CD4-positive, alpha-beta T cell treated with Interferon gamma for 1 hour (primary cell): ENCODE data around the gene ATP1B3.
A peak's percentile ranks its signal among the peaks of the same experiment; 100 is the strongest.
"Not testable (repeated sequence)": the region's sequence is repeated elsewhere in the genome, so short reads cannot be mapped to it uniquely, and the experiment has no call there.

Experiments used
- DNase-seq: peaks from one replicate; pipeline ENCODE4 v3.0.0-alpha.2; 2020

Gene ATP1B3

GRCh38 chr3:141876381-141876890 is at the start of gene ATP1B3:
Gene ATP1B3, plus strand, starts transcription at chr3:141876643. Its CDS starts 159 bp downstream, at chr3:141876802.
- peak; percentile 87 for DNase-seq

- no peak for DNase-seq
These were observed 48.0 kb upstream of the ATP1B3 start for GRCh38 chr3:141828487-141828886.

- DNase-seq: no peak
These were observed 47.6 kb upstream of the ATP1B3 start for GRCh38 chr3:141828890-141829289.

GRCh38 chr3:141830508-141830907 is 45.9 kb upstream of the ATP1B3 start:
- DNase-seq: no peak

- DNase-seq: no peak
These were observed 42.2 kb upstream of the ATP1B3 start for GRCh38 chr3:141834292-141834691.

- DNase-seq: no peak
These were observed 40.8 kb upstream of the ATP1B3 start for GRCh38 chr3:141835557-141836229.

GRCh38 chr3:141839389-141839788 is 37.1 kb upstream of the ATP1B3 start:
- no peak for DNase-seq

- DNase-seq: no peak
These were observed 35.5 kb upstream of the ATP1B3 start for GRCh38 chr3:141840737-141841544.

- DNase-seq: no peak
These were observed 32.3 kb upstream of the ATP1B3 start for GRCh38 chr3:141844108-141844507.

- DNase-seq: no peak
These were observed 31.6 kb upstream of the ATP1B3 start for GRCh38 chr3:141844812-141845211.

- peak; percentile 15 for DNase-seq
These were observed 30.9 kb upstream of the ATP1B3 start for GRCh38 chr3:141845407-141846049.

GRCh38 chr3:141846050-141846433 is 30.4 kb upstream of the ATP1B3 start:
- DNase-seq: no peak

- not testable (repeated sequence) for DNase-seq
These were observed 28.2 kb upstream of the ATP1B3 start for GRCh38 chr3:141848159-141848748.

GRCh38 chr3:141849056-141849815 is 27.2 kb upstream of the ATP1B3 start:
- no peak for DNase-seq

- DNase-seq: no peak
These were observed 25.0 kb upstream of the ATP1B3 start for GRCh38 chr3:141851411-141851810.

GRCh38 chr3:141853081-141853601 is 23.3 kb upstream of the ATP1B3 start:
- DNase-seq: no peak

- no peak for DNase-seq
These were observed 22.7 kb upstream of the ATP1B3 start for GRCh38 chr3:141853629-141854168.

GRCh38 chr3:141854599-141854998 is 21.8 kb upstream of the ATP1B3 start:
- no peak for DNase-seq

- DNase-seq: no peak
These were observed 18.1 kb upstream of the ATP1B3 start for GRCh38 chr3:141858312-141858711.

GRCh38 chr3:141859651-141860050 is 16.8 kb upstream of the ATP1B3 start:
- DNase-seq: no peak

- DNase-seq: no peak
These were observed 16.3 kb upstream of the ATP1B3 start for GRCh38 chr3:141860086-141860669.
